NB4 (cell line): Measurements from ENCODE around the gene CLDN2.

Source experiments
- CTCF ChIP-seq: IDR thresholded peaks from one replicate; pipeline ENCODE4 v1.5.1; 2012; ENCODE audit warnings: low read depth, low read length
- POLR2A ChIP-seq: IDR thresholded peaks from 2 replicates; pipeline ENCODE4 v1.6.1; 2011; ENCODE audit warnings: mild to moderate bottlenecking; ENCODE audit not compliant: insufficient read length; ENCODE audit errors: extremely low read depth

GRCh38 chrX:106955004-106955772, 35.0 kb downstream of the CLDN2 start:
- no peak for TF ChIP-seq CTCF
- TF ChIP-seq POLR2A = no peak
